Cardiac muscle cell (in vitro differentiated cells and primary cell): ENCODE results near the gene NAGLU. TPM values are rescaled to one million over a fixed set of nuclear protein-coding genes. Genes with fewer than 3 reads are reported as not detected.

Experiments used
- DNase-seq, 2 donors: peaks; one replicate each; pipeline versions ENCODE4 v3.0.0 to v3.0.0-alpha.2; 2010 to 2017; ENCODE audit warnings: low read depth in 1 of 2, low spot score in 1 of 2
- H3K27ac ChIP-seq: fragments of 200-600 bp; sonication (generic); 2 replicates; pipeline ENCODE4 v1.5.1; 2016
- H3K27me3 ChIP-seq: fragments of 200-600 bp; sonication (generic); 2 replicates; pipeline ENCODE4 v1.6.0; 2016; ENCODE audit warnings: control low read depth
- H3K36me3 ChIP-seq: fragments of 200-600 bp; sonication (generic); 2 replicates; pipeline ENCODE4 v1.5.1; 2016; ENCODE audit warnings: control low read depth
- H3K4me1 ChIP-seq: fragments of 200-600 bp; sonication (generic); 2 replicates; pipeline ENCODE4 v1.8.1; 2017; ENCODE audit warnings: low read depth, mild to moderate bottlenecking, mixed run types
- H3K4me3 ChIP-seq: fragments of 200-600 bp; sonication (generic); 2 replicates; pipeline ENCODE4 v1.5.1; 2016; ENCODE audit warnings: mild to moderate bottlenecking
- H3K9me3 ChIP-seq: fragments of 200-600 bp; sonication (generic); 2 replicates; pipeline ENCODE4 v1.5.1; 2017; ENCODE audit warnings: low read depth, mild to moderate bottlenecking, control low read depth
- polyA plus RNA-seq: library from polyadenylated mRNA; unstranded; fragments of >200 nt; fragmentation: Nextera tagmentation; extraction: Ambion mirVana; gene quantifications from 2 replicates; pipeline ENCODE4 v1.2.1, GENCODE V29; 2016
- total RNA-seq: library from RNA; depleted of rRNA; stranded (reverse); fragments of >200 nt; gene quantifications from 2 replicates; pipeline ENCODE4 v1.2.3, GENCODE V29; 2016
- TF ChIP-seq, protein P1 (sequence below): IDR thresholded peaks from 2 replicates; pipeline ENCODE4 v1.5.1; 2012; ENCODE audit warnings: low read depth, mild to moderate bottlenecking, low read length

The NAGLU gene
- 49.0 and 56.9 TPM in 2 replicates for total RNA-seq
- polyA plus RNA-seq = 37.1 and 56.9 TPM in 2 replicates

DNA sequence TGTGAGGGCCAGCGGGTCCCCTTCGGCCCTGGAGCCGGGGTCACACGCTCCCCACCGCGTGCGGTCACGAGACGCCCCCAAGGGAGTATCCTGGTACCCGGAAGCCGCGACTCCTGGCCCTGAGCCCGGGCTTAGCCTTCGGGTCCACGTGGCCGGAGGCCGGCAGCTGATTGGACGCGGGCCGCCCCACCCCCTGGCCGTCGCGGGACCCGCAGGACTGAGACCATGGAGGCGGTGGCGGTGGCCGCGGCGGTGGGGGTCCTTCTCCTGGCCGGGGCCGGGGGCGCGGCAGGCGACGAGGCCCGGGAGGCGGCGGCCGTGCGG lies at the start of gene NAGLU:
Gene NAGLU (plus strand): TSS at position 194 of the 324 bp plus-strand sequence. CDS start 32 bp downstream, at position 226.
- Histone ChIP-seq H3K27ac (peak within 1 kb of the TSS; percentile 34), H3K27me3 (no peaks in the 10 kb centered on the region), H3K4me1 (peaks cover 2% of the 10 kb centered on the region), H3K9me3 (no peaks in the 10 kb centered on the region), H3K36me3 (no peaks in the 10 kb centered on the region), H3K4me3 (peak within 1 kb of the TSS; percentile 41)
- DNase-seq = peak; percentile 92
- TF ChIP-seq, protein P1, sequence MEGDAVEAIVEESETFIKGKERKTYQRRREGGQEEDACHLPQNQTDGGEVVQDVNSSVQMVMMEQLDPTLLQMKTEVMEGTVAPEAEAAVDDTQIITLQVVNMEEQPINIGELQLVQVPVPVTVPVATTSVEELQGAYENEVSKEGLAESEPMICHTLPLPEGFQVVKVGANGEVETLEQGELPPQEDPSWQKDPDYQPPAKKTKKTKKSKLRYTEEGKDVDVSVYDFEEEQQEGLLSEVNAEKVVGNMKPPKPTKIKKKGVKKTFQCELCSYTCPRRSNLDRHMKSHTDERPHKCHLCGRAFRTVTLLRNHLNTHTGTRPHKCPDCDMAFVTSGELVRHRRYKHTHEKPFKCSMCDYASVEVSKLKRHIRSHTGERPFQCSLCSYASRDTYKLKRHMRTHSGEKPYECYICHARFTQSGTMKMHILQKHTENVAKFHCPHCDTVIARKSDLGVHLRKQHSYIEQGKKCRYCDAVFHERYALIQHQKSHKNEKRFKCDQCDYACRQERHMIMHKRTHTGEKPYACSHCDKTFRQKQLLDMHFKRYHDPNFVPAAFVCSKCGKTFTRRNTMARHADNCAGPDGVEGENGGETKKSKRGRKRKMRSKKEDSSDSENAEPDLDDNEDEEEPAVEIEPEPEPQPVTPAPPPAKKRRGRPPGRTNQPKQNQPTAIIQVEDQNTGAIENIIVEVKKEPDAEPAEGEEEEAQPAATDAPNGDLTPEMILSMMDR = no peak

DNA sequence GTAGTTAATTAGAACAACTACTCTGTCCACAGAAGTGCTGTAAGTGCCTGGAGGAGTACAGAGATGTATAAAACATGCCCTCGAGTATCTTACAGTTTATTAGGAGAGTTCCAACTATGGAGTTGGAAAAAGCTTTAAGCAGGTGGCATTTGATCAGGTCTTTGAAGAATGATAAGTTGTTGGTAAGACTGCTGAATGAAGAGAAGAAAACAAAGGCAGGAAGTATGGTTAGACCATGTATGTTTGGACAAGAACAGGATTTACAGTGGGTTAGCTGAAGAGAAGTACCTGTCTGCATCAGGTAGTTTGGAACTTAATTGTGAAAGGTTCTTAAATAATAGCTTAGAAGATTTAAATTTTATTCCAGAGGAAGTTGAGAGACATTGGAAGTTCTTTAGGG lies 48.0 kb upstream of the NAGLU start:
- no peaks in the 10 kb centered on the region for H3K9me3 ChIP-seq
- no peaks in the 10 kb centered on the region for H3K4me1 ChIP-seq
- no peaks in the 10 kb centered on the region for H3K27me3 ChIP-seq
- peaks cover 40% of the 10 kb centered on the region for H3K36me3 ChIP-seq
- H3K4me3 ChIP-seq = no peak overlapping the region
- DNase-seq = no peak
- no peak overlapping the region for H3K27ac ChIP-seq
- TF ChIP-seq, protein P1 = no peak

DNA sequence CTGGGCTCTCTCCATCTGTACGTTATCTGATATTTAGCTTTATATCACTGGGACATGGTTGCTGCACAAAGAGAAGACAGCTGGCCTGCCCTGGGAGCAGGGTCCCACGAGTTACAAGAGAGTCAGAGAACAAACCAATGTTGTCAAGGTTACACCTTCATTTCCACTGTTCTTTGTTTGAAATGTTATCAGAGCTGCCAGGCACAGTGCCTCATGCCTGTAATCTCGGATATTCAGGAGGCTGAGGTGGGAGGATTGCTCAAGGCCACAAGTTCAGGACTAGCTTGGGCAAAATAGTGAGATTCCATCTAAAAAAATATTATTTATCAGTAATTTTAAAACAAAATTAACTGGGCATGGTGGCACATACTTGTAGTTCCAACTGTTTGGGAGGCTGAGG lies 42.7 kb upstream of the NAGLU start:
- H3K27me3 ChIP-seq = no peaks in the 10 kb centered on the region
- TF ChIP-seq, protein P1 = no peak
- no peaks in the 10 kb centered on the region for H3K4me1 ChIP-seq
- no peaks in the 10 kb centered on the region for H3K9me3 ChIP-seq
- no peak overlapping the region for H3K4me3 ChIP-seq
- peak in 1 of 2 donors; percentile 8 for DNase-seq
- H3K27ac ChIP-seq = no peak overlapping the region
- peaks cover 36% of the 10 kb centered on the region for H3K36me3 ChIP-seq

DNA sequence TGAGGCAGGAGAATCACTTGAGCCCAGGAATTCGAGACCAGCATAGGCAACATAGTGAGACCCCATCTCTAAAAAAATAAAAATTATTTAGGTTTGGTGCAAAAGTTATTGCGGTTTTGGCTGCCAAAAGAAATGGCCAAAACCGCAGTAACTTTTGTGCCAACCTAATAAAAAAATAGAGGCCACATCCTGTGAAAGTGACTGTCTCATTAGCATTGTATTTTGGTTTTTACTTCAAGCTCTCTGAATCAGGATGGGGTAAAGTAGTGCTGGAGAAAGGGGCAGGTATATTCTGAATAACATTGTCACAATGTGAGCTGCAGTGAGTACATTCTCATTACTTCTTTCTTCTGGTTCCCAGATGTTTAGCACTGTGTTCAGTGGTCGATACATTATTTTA lies 41.4 kb upstream of the NAGLU start:
- DNase-seq = no peak
- TF ChIP-seq, protein P1 = no peak
- no peaks in the 10 kb centered on the region for H3K27me3 ChIP-seq
- peaks cover 30% of the 10 kb centered on the region for H3K36me3 ChIP-seq
- no peak overlapping the region for H3K4me3 ChIP-seq
- H3K4me1 ChIP-seq = no peaks in the 10 kb centered on the region
- H3K27ac ChIP-seq = no peak overlapping the region
- H3K9me3 ChIP-seq = no peaks in the 10 kb centered on the region

DNA sequence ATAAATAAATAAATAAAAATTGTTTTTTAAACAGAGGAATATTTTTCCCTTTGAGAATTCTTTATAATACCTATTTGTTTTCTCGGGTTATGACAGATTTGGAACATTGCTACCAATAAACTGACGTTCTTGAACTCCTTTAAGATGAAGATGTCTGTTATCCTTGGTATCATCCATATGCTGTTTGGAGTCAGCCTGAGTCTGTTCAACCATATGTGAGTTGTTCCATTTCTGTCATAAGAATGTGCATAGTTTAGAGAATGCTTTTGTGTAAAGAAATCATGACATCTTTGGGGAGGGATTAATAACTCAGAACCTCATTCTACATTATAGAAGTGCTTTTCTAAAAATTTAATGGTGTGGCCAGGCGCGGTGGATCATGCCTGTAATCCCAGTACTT lies 37.2 kb upstream of the NAGLU start:
- Histone ChIP-seq H3K4me3 (no peak overlapping the region), H3K9me3 (no peaks in the 10 kb centered on the region), H3K4me1 (no peaks in the 10 kb centered on the region), H3K36me3 (peaks cover 43% of the 10 kb centered on the region), H3K27ac (no peak overlapping the region), H3K27me3 (no peaks in the 10 kb centered on the region)
- TF ChIP-seq, protein P1 = no peak
- no peak for DNase-seq

DNA sequence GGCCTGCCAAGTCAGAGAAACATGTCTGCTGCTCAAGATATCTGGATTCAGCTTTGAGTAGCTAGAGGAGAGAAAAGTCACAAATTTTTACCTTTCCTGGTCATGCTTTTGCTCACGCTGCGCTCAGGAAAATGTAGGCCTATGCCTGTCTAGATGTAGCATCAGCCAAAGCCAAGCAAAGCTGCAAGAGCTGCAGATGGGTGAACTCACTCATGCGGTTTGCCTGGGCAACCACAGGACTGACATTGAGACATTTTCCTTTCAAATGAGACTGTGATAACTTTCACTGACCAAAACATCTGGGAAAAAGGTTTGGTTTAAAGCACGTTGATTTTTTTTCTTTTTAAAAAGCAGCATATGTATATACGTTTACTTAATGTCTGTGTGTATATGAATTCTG lies 34.0 kb upstream of the NAGLU start:
- TF ChIP-seq, protein P1 = no peak
- Histone ChIP-seq H3K4me1 (peaks cover 9% of the 10 kb centered on the region), H3K4me3 (no peak overlapping the region), H3K36me3 (peaks cover 30% of the 10 kb centered on the region), H3K27me3 (no peaks in the 10 kb centered on the region), H3K9me3 (no peaks in the 10 kb centered on the region), H3K27ac (no peak overlapping the region)
- DNase-seq = no peak
